PC-9 (cell line): ENCODE data around the gene SKIC3. TPM values are rescaled to one million over a fixed set of nuclear protein-coding genes. Genes with fewer than 3 reads are reported as not detected.

ENCODE experiments used
- BruUV-seq: library from RNA; stranded (reverse); fragments of 400-500 nt; replicated peaks from 2 replicates; lab custom pipeline; 2021; lab: Mats Ljungman, UMichigan
- CTCF ChIA-PET: fragments of 300-600 bp; sonication (Branson Sonifier 250); formaldehyde crosslinking; loops from one replicate; lab custom pipeline; 2022; ENCODE audit warnings: antibody characterized with exemption; lab: Charles Lee
- POLR2A ChIA-PET: fragments of 300-600 bp; sonication (Branson Sonifier 250); formaldehyde crosslinking; loops from one replicate; lab custom pipeline; 2022; ENCODE audit warnings: antibody characterized with exemption; ENCODE audit not compliant: unreplicated experiment; lab: Charles Lee
- DNase-seq, 2 experiments: peaks; one replicate each; pipeline versions ENCODE4 v3.0.0 to v3.0.0-alpha.2; 2015 to 2022; ENCODE audit warnings: mixed read lengths in 1 of 2
- H2AFZ ChIP-seq: fragments of 200-600 bp; sonication (generic); 2 replicates; pipeline ENCODE4 v1.8.1; 2017; ENCODE audit warnings: antibody characterized with exemption
- H3F3A ChIP-seq: fragments of 200-600 bp; sonication (generic); 2 replicates; pipeline ENCODE4 v1.8.1; 2017; ENCODE audit warnings: antibody characterized with exemption, mild to moderate bottlenecking, low read depth; ENCODE audit not compliant: insufficient read depth
- H3K27ac ChIP-seq: fragments of 200-600 bp; sonication (generic); 2 replicates; pipeline ENCODE4 v1.6.1; 2016; ENCODE audit warnings: mixed run types
- H3K27me3 ChIP-seq: fragments of 200-600 bp; sonication (generic); 2 replicates; pipeline ENCODE4 v1.6.1; 2016; ENCODE audit warnings: low read depth, mixed run types; ENCODE audit not compliant: insufficient read depth
- H3K36me3 ChIP-seq: fragments of 200-600 bp; sonication (generic); 2 replicates; pipeline ENCODE4 v1.6.1; 2016; ENCODE audit warnings: low read depth, mixed run types
- H3K4me1 ChIP-seq: fragments of 200-600 bp; sonication (generic); replicated peaks from 2 replicates; pipeline ENCODE4 v1.6.1; 2016; ENCODE audit warnings: mixed run types; ENCODE audit not compliant: insufficient read depth
- H3K4me2 ChIP-seq: fragments of 200-600 bp; sonication (generic); 2 replicates; pipeline ENCODE4 v1.6.1; 2017; ENCODE audit warnings: mixed run types
- H3K4me3 ChIP-seq: fragments of 200-600 bp; sonication (generic); 2 replicates; pipeline ENCODE4 v1.6.1; 2016; ENCODE audit warnings: mixed run types
- H3K79me2 ChIP-seq: fragments of 200-600 bp; sonication (generic); 2 replicates; pipeline ENCODE4 v1.6.1; 2017; ENCODE audit warnings: low read depth, mixed run types
- H3K9me2 ChIP-seq: fragments of 200-600 bp; sonication (generic); 2 replicates; pipeline ENCODE4 v1.8.1; 2017; ENCODE audit warnings: mild to moderate bottlenecking; ENCODE audit not compliant: insufficient read depth
- H3K9me3 ChIP-seq: fragments of 200-600 bp; sonication (generic); 2 replicates; pipeline ENCODE4 v1.8.1; 2016; ENCODE audit warnings: low read depth; ENCODE audit not compliant: insufficient read depth
- H4K20me1 ChIP-seq: fragments of 200-600 bp; sonication (generic); 2 replicates; pipeline ENCODE4 v1.8.1; 2017; ENCODE audit not compliant: insufficient read depth
- EZH2 ChIP-seq: fragments of 200-600 bp; sonication (generic); IDR thresholded peaks from 2 replicates; pipeline ENCODE4 v1.8.0; 2017; ENCODE audit warnings: antibody characterized with exemption, low read depth
- intact Hi-C: fragments of 100-400 bp; cut with micrococcal nuclease; formaldehyde crosslinking; loops from one replicate; pipeline ENCODE4 v1.10.0; 2022; ENCODE audit not compliant: unreplicated experiment
- total RNA-seq: library from RNA; stranded (reverse); gene quantifications from 2 replicates; pipeline ENCODE4 v1.2.3, GENCODE V29; 2021
- TF ChIP-seq, protein P1 (sequence below): fragments of 200-600 bp; sonication (generic); conservative IDR thresholded peaks from 2 replicates; pipeline ENCODE4 v1.6.1; 2017; ENCODE audit warnings: mixed run types, antibody characterized with exemption, mild to moderate bottlenecking, moderate library complexity

The SKIC3 gene
- total RNA-seq, 1 experiment from 2014 or later: 50.7 TPM

DNA sequence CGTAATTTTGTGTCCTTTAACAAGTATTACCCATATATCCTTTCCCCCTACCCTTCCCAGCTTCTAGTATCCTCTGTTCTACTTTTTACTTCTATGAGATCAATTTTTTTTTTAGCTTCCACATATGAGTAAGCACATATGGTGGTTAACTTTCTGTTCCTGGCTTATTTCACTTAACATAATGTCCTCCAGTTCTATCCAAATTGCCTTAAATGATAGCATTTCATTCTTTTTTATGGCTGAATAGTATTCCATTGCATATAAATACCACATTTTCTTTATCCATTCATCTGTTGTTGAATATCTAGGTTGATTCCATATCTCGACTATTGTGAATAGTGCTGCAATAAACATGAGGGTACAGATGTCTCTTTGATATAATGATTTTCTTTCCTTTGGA is 36.4 kb downstream of the SKIC3 start:
- DNase-seq: no peak
- H2AFZ ChIP-seq: no peak overlapping the region
- H3K27me3 ChIP-seq: no peaks in the 10 kb centered on the region
- H3K4me1 ChIP-seq: no peaks in the 10 kb centered on the region
- H3K9me3 ChIP-seq: no peaks in the 10 kb centered on the region
- no peaks in the 10 kb centered on the region for H3K9me2 ChIP-seq
- BruUV-seq: no TSS peak
- POLR2A ChIA-PET: no interaction called here
- TF ChIP-seq, protein P1, sequence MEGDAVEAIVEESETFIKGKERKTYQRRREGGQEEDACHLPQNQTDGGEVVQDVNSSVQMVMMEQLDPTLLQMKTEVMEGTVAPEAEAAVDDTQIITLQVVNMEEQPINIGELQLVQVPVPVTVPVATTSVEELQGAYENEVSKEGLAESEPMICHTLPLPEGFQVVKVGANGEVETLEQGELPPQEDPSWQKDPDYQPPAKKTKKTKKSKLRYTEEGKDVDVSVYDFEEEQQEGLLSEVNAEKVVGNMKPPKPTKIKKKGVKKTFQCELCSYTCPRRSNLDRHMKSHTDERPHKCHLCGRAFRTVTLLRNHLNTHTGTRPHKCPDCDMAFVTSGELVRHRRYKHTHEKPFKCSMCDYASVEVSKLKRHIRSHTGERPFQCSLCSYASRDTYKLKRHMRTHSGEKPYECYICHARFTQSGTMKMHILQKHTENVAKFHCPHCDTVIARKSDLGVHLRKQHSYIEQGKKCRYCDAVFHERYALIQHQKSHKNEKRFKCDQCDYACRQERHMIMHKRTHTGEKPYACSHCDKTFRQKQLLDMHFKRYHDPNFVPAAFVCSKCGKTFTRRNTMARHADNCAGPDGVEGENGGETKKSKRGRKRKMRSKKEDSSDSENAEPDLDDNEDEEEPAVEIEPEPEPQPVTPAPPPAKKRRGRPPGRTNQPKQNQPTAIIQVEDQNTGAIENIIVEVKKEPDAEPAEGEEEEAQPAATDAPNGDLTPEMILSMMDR: no peak
- TF ChIP-seq EZH2: no peak
- H3K4me3 ChIP-seq: no peak overlapping the region
- no peak overlapping the region for H3K4me2 ChIP-seq
- no peaks in the 10 kb centered on the region for H3F3A ChIP-seq
- no peak overlapping the region for H3K27ac ChIP-seq
- CTCF ChIA-PET: no interaction called here
- H3K36me3 ChIP-seq: peaks cover 12% of the 10 kb centered on the region; the same call in 1 of the 2 replicates
- H4K20me1 ChIP-seq: no peaks in the 10 kb centered on the region
- H3K79me2 ChIP-seq: no peaks in the 10 kb centered on the region
- intact Hi-C loops: no loop called here

DNA sequence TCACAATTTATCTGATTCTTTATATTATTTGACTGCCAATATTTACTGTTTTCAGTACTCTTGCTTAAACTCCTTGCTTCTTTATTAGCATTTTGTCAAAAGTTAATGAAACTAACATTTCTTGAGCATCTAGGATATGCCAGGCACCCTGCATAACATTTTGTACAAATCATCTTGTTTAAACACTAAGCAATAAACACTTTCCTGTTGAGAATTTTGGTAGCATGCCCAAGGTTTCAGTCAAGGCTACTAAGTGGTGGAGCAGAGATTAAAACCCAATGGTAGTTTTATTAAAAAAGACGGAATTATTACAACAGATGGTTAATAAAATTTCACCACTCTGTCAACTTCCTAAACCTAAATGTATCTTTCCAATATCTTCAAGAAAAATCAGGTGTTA is 43.2 kb downstream of the SKIC3 start:
- CTCF ChIA-PET: no interaction called here
- no TSS peak for BruUV-seq
- H3K4me3 ChIP-seq: no peak overlapping the region
- no peak overlapping the region for H3K4me2 ChIP-seq
- no peak overlapping the region for H2AFZ ChIP-seq
- H3K79me2 ChIP-seq: no peaks in the 10 kb centered on the region
- H3K4me1 ChIP-seq: no peaks in the 10 kb centered on the region
- no peaks in the 10 kb centered on the region for H4K20me1 ChIP-seq
- POLR2A ChIA-PET: interaction anchor here (0.7 kb wide), 1 partner anchor 320 kb away, joined by 3 read pairs; no protein-coding TSS in a partner anchor
- no peaks in the 10 kb centered on the region for H3F3A ChIP-seq
- no peaks in the 10 kb centered on the region for H3K36me3 ChIP-seq
- intact Hi-C loops: no loop called here
- no peak for DNase-seq
- no peak for TF ChIP-seq EZH2
- TF ChIP-seq, protein P1: no peak
- no peaks in the 10 kb centered on the region for H3K27me3 ChIP-seq
- no peaks in the 10 kb centered on the region for H3K9me2 ChIP-seq
- H3K9me3 ChIP-seq: no peaks in the 10 kb centered on the region
- no peak overlapping the region for H3K27ac ChIP-seq

DNA sequence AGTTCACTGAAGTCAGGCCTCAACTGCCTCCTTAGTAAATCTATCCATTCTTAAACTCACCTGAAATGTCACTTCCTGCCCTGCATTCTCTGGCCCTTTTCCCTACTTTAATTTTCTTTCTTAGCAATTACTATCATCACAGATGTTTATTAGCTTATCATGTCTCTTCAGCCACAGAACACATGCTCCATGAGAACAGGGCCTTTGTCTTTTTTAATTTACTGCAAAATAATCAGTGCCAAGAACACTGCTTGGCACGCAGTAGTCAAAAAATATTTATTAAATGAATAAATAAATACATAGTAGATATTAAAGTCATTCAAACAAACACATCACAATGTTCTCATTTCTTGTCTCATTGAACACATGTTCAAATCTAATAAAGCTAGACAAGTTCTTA is 46.2 kb downstream of the SKIC3 start:
- no peak for TF ChIP-seq EZH2
- TF ChIP-seq, protein P1: no peak
- Histone ChIP-seq H3K9me2 (no peaks in the 10 kb centered on the region), H3F3A (no peaks in the 10 kb centered on the region), H3K36me3 (no peaks in the 10 kb centered on the region), H3K9me3 (no peaks in the 10 kb centered on the region), H3K4me3 (no peak overlapping the region), H3K27ac (no peak overlapping the region), H4K20me1 (no peaks in the 10 kb centered on the region), H3K4me2 (no peak overlapping the region), H3K79me2 (no peaks in the 10 kb centered on the region), H3K4me1 (no peaks in the 10 kb centered on the region), H3K27me3 (no peaks in the 10 kb centered on the region), H2AFZ (no peak overlapping the region)
- intact Hi-C loops: no loop called here
- ChIA-PET POLR2A (interaction anchor here (0.6 kb wide), 1 partner anchor 282 kb away, joined by 3 read pairs; no protein-coding TSS in a partner anchor), CTCF (interaction anchor here (0.6 kb wide), 1 partner anchor 143 kb away, joined by 3 read pairs; no protein-coding TSS in a partner anchor)
- BruUV-seq: no TSS peak
- DNase-seq: no peak

Other genes with a start within 250 kb of the SKIC3 start
- 1.8 and 5.0 TPM in 2 replicates for gene FAM81B, start 163.6 kb downstream of the SKIC3 start, total RNA-seq
- 5.2 and 5.8 TPM in 2 replicates for gene ARSK, start 124 bp upstream of the SKIC3 start, total RNA-seq
- gene GPR150, start 65.1 kb upstream of the SKIC3 start, total RNA-seq: 0.17 TPM in 1 of 2 replicates, not detected in the other
- 4.6 and 5.0 TPM in 2 replicates for gene RFESD, start 91.8 kb upstream of the SKIC3 start, total RNA-seq
- gene SPATA9, start 128.0 kb upstream of the SKIC3 start, total RNA-seq: 0.55 TPM in 1 of 2 replicates, not detected in the other
- 87.6 and 99.6 TPM in 2 replicates for gene RHOBTB3, start 176.4 kb upstream of the SKIC3 start, total RNA-seq